Right forelimb (tissue), 1 donor: ENCODE results near the gene GTF2IRD1.
"Not testable (repeated sequence)": the region's sequence is repeated elsewhere in the genome, so short reads cannot be mapped to it uniquely, and the experiment has no call there.

Experiments used
- DNase-seq: peaks from one replicate; pipeline ENCODE4 v3.0.0-alpha.2; 2018

The GTF2IRD1 gene

DNA sequence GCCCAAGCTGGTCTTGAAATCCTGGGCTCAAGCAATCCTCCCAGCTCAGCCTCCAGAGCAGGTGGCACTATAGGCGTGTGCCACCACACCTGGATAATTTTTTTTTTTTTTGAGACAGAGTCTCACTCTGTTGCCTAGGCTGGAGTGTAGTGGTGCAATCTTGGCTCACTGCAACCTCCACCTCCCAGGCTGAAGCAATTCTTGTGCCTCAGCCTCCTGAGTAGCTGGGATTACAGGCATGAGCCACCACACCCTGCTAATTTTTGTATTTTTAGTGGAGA, 16.5 kb upstream of the GTF2IRD1 start:
- DNase-seq = not testable (repeated sequence)

- no peak for DNase-seq
These were observed 15.4 kb upstream of the GTF2IRD1 start for GRCh38 chr7:74438327-74438726.

GRCh38 chr7:74439541-74439940, 14.2 kb upstream of the GTF2IRD1 start:
- DNase-seq = no peak

DNA sequence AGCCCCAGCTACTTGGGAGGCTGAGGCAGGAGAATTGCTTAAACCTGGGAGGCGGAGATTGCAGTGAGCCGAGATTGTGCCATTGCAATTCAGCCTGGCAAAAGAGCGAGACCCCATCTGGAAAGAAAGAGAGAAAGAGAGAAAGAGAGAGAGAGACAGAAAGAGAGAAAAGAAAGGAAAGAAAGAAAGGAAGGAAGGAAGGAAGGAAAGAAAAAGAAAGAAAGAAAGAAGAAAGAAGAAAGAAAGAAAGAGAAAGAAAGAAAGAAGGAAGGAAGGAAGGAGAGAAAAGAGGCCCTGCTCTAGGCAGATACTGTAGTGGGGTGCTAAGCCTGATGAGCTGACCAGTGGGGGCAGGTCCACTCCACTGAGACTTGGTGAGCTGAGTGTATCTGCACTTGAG, 13.6 kb upstream of the GTF2IRD1 start:
- not testable (repeated sequence) for DNase-seq

DNA sequence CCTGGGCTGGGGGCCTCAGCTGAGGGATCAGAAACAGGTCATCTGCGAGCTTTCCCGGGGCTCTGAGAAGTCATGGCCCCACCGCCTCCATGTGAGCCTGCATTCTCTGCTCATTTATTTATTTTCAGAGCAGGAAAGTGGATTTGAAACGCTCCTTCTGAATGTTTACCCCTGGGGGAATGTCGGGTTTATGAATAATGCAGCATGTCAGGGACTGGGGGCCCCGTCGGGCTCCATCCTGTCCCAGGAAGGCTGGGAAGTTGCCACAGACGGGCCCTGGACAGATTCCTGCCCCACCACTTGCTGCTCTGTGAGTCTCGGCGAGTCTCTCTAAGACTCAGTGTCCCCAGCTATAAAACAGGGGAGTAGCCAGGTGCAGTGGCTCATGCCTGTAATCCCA, 11.9 kb upstream of the GTF2IRD1 start:
- no peak for DNase-seq

GRCh38 chr7:74443543-74444247, 10.0 kb upstream of the GTF2IRD1 start:
- DNase-seq = no peak

- no peak for DNase-seq
These were observed 4.6 kb upstream of the GTF2IRD1 start for GRCh38 chr7:74449144-74449543.

DNA sequence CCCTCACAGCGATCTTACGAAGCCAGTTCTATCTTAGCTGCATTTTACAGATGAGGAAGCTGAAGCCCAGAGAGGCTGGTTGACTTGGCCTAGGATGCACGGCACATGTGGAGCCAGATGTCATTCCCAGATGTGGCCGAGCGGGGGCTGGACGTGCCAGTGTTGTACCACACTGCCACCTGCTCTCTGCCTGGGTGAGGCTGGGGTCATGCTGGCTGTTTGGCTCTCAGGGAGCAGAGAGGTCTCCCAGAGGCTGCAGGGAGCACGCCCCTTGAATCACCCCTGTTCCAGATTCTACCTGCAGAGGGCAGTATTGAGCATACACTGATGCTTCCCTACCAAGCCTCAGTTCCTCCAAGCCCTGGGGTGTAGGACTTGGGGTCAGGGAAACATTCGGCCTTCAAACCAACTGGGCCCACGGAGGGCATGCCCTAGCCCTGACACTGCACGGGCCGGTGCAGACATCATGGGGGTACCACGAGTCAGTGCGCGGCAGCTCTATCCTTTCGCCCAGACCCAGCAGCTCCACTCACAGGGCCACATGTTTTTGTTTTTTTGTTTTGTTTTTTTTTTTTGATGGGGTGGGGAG, 3.8 kb upstream of the GTF2IRD1 start:
- no peak for DNase-seq

GRCh38 chr7:74452748-74453321, 871 bp upstream of the GTF2IRD1 start:
- no peak for DNase-seq

- DNase-seq = peak; percentile 72
These were observed 567 bp downstream of the GTF2IRD1 start for GRCh38 chr7:74454021-74454924.

DNA sequence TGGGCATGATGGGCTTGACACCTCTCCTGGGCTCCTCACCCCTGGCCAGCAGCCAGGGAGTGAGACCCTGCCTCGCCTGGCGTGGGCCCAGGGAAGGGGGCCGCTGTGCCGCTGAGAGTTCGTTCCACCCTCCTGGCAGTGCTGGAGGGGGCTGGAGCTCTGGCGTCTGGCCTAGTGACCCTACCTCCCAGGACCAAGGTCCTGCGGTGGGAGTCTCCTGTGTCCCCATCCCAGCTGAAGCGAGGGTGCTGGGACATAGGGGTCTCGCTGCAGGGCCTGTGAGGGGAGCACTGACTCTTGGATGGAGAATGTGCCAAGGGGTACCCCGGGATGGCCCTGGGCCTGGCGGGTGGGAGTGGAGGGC, 1.2 kb downstream of the GTF2IRD1 start:
- no peak for DNase-seq

DNA sequence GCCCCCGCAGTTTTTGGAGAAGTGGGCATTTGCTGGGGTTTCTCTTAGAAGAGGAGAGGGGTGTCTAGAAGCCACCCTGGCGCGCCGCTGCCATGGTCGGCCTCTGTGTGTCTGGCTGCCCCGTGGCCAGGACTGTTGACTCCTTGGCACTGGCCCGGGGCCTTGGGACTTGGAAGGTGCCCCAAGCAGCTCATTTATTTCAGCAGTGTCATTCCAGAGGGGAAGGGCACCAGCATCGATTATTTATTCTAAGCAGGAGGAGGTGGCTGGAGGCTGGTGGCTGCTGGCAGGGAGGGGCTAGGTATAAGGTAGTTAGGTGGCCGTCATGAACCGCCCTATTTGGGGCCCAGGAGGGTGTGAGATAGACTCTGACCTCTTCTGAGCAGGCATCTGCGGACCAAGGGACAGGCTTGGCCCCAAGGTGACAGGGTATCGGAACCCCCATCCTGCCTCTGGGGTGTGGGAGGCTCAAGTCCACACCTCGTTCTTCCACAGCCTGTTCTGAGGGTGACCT, 1.6 kb downstream of the GTF2IRD1 start:
- no peak for DNase-seq

DNA sequence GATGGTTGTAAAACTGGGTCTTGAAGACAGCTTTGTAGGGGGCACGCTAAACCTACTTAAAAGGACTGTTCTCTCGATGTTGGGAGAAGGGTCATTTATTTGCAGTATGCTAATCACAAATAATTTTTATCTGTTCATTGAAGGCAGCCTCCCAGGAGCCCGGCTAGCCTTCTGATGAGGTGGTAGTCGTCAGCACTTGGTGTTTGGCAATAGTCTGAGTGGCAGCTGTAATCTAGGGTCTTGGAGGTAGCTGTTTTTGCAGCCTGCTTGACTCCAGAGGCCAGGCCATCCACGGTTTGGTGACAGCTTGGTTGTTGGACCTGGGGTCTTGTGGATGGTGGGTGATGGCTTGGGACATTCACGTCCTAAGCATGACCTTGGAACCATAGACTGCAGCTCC, 2.2 kb downstream of the GTF2IRD1 start:
- DNase-seq = no peak

- DNase-seq = no peak
These were observed 3.3 kb downstream of the GTF2IRD1 start for GRCh38 chr7:74457007-74457406.

DNA sequence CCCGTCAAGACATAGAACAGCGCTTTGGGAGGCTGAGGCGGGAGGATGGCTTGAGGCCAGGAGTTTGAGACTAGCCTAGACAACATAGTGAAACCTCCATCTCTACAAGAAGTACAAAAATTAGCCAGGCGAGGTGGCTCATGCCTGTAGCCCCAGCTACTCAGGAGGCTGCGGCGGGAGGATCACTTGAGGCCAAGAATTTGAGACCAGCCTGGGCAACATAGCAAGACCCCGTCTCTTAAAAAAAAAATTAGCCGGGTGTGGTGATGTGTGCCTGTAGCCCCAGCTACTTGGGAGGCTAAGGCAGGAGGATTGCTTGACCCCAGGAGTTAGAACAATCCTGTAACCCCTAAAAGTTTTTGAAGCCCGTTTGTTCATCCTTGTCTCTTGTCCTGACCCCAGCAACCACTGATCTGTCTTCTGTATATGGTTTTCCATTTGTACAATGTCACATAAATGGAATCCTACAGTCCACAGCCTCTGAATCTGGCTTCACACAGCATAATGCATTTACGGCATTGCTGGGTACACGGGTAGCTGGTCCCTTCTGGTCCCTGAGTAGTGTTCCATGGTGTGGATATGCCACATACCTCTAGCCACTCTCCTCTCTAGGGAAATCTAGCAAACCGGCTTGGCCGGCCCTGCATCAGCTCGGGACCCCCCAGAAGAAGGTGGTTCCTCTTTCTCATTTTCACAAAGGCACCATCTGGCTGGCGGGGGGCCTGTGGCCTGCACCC, 8.4 kb downstream of the GTF2IRD1 start:
- no peak for DNase-seq

DNA sequence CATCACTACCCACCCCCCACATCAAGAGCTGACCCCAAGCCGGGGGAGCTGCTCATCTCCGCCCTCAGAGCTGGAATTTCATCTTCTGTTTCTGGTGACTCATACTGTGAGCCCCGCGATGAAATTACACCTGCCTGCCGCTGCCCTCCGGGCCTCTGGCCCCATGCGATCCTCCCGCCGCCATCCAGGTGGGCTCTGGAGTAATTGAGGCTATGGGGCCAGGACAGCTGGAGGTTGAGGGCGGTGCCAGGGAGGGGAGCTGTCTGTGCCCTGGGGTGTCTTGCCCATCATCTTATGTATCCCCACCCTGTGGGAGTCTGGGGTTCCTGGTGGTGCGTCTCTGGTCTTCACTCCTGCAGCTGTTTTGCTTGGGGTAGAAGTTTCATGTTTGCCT, 9.0 kb downstream of the GTF2IRD1 start:
- no peak for DNase-seq

DNA sequence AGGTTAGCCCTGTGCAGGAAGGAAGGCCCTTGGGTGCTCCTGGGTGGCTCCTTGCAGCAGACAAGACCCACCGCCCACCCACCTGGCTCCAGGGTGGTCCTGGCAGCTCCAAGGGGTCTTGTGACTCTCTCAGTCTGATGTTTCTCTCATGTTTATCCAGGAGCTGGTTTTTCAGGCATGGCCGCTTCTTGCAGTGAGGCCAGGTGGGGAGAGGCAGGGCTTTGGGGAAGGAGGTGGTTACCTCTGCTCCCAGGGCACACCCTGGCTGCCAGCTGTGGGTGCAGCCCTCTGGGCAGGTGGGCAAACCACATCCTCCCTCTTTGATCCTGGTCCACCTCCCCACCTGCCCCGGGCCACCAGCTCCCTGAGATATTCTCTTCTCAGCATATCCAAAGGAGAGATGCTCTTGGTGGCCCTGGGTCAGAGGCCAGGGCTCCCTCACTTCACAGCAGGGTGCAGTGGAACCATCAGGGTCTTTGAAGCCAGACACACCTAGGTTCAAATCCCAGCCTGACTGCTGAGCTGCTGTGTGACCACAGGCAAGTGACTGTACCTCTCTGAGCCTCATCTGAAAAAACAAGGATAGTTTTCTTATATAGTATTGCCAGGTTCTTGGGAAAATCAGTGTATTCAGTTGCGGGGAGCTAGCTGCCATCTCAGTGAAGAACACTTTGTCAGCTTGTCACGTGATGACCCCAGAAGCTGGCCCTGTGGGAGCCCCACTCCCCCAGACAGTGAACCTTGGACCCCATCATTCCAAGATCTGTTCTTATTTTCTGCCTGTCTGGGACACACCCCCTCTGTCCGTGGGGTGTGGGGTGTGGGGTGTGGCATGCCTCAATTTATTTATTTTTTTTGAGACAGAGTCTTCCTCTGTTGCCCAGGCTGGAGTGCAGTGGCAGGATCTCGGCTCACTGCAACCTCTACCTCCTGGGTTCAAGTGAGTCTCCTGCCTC, 11.5 kb downstream of the GTF2IRD1 start:
- no peak for DNase-seq

GRCh38 chr7:74466196-74466813, 12.6 kb downstream of the GTF2IRD1 start:
- DNase-seq = no peak

DNA sequence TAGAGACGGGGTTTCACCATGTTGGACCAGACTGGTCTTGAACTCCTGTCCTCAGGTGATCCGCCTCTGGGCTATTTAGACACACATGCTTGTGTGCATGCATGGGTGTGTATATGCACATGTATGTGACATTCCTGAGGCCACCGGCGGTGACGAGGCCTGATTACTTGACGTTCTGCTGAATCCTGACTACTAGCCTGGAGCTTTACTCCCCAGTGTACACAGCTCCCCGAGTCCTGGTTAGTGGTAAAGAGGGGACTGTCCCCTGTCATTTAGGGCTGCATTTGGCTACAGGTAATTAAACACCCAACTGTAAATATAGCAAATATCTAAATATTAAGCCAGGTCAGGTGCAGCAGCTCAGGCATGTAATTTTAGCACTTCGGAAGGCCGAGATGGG, 14.2 kb downstream of the GTF2IRD1 start:
- no peak for DNase-seq

DNA sequence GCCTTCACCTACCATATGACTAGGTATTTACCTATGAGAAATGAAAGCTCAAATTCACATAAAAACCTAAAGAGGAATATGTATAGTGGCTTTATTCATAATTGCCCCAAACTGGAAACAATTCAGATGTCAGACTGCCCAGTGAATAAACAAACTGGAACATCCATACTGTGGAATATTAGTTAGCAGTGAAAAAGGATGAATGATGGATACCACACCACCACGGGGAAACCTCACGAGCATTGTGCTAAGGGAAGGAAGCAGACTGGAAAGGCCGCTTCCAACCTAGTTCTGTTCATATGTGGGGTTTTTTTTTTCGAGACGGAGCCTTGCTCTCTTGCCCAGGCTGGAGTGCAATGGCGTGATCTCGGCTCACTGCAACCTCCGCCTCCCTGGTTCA, 16.8 kb downstream of the GTF2IRD1 start:
- DNase-seq = no peak

DNA sequence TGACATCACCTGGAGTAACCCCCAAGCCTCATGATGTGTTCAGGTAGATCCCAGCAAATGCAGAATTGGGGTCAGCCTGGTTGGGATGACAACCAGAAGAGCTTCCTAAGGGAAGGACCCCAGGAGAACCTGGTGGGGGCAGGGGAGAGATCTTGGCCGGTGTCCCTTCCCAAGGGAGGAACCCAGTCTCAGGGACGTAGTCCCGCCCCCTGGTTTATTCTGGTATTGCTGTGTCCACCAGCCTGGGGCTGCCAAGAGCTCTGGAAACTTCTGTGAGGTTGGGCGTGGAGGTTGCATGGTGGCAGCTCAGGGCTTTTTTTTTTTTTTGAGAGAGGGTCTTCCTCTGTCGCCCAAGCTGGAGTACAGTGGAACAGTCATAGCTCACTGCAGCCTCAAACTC, 19.4 kb downstream of the GTF2IRD1 start:
- DNase-seq = no peak
